Naive thymus-derived CD8-positive, alpha-beta T cell (primary cell): ENCODE measurements around the gene PIGZ. TPM values are rescaled to one million over a fixed set of nuclear protein-coding genes. Genes with fewer than 3 reads are reported as not detected.

Source experiments
- ATAC-seq, 2 donors: fragments of 150-1000 bp; cut with Tn5 transposase in 1 of 2; sonication (Bioruptor Pico), chemical (Tn5 transposase) in 1 of 2; 1 replicate in 1 of 2; 2 replicates in 1 of 2; pipeline ENCODE4 v1.10.0; 2021; ENCODE audit warnings: mild to moderate bottlenecking in 2 of 2, moderate library complexity in 2 of 2
- POLR2A ChIA-PET: fragments of 350-600 bp; sonication (Branson Sonifier 250); formaldehyde crosslinking; loops from one replicate; lab custom pipeline; 2021; ENCODE audit warnings: antibody characterized with exemption; lab: Charles Lee
- DNase-seq, 10 donors: peaks; one replicate each; pipeline versions ENCODE4 v3.0.0 to v3.0.0-alpha.2; 2020 to 2022
- H3K27ac Mint-ChIP-seq, 10 donors: one replicate each; pipeline ENCODE4 v1.8.0; 2020 to 2022; ENCODE audit warnings: mild to moderate bottlenecking in 10 of 10, mixed read lengths in 10 of 10, moderate library complexity in 4 of 10, inconsistent platforms in 1 of 10
- H3K27me3 Mint-ChIP-seq, 5 donors: one replicate each; pipeline ENCODE4 v1.8.0; 2021 to 2022; ENCODE audit warnings: mixed read lengths in 5 of 5
- H3K36me3 Mint-ChIP-seq, 3 donors: one replicate each; pipeline ENCODE4 v1.8.0; 2020 to 2022; ENCODE audit warnings: mixed read lengths in 3 of 3, mild to moderate bottlenecking in 2 of 3, inconsistent platforms in 1 of 3
- H3K4me1 Mint-ChIP-seq, 4 donors: one replicate each; pipeline ENCODE4 v1.8.0; 2021 to 2022; ENCODE audit warnings: mixed read lengths in 4 of 4
- H3K4me3 Mint-ChIP-seq, 10 donors: one replicate each; pipeline ENCODE4 v1.8.0; 2020 to 2022; ENCODE audit warnings: mild to moderate bottlenecking in 10 of 10, mixed read lengths in 10 of 10, moderate library complexity in 6 of 10, inconsistent platforms in 1 of 10
- H3K9me3 Mint-ChIP-seq, 9 donors: one replicate each; pipeline ENCODE4 v1.8.0; 2020 to 2022; ENCODE audit warnings: mixed read lengths in 9 of 9, mild to moderate bottlenecking in 3 of 9, inconsistent platforms in 1 of 9, moderate library complexity in 1 of 9
- polyA plus RNA-seq, 3 donors: library from polyadenylated mRNA; unstranded; fragments of 300-500 nt; fragmentation: Illumina TruSeq; gene quantifications; one replicate each; pipeline ENCODE4 v1.2.3, GENCODE V29; 2021
- total RNA-seq, 8 experiments: library from RNA in 2 of 8; stranded (reverse) in 2 of 8; gene quantifications; one replicate each; pipeline ENCODE4 v1.2.3 and lab custom pipeline; 2021 to 2026

The PIGZ gene
- total and polyA plus RNA-seq, 5 experiments from 2014 or later = 0.13 to 0.55 (median 0.26) TPM; not detected in 1

- DNase-seq = no peak
- Mint-ChIP-seq H3K27ac (peak overlapping the region in 1 of 10 donors; percentile 34), H3K9me3 (peaks cover 0 to 6% (median 0%) of the 10 kb centered on the region in 9 donors), H3K4me3 (no peak overlapping the region), H3K36me3 (peaks cover 9 to 41% (median 26%) of the 10 kb centered on the region in 3 donors), H3K4me1 (peaks cover 0 to 2% (median 2%) of the 10 kb centered on the region in 4 donors), H3K27me3 (no peaks in the 10 kb centered on the region)
- no peak for ATAC-seq
- POLR2A ChIA-PET = interaction anchor here (0.5 kb wide), 1 partner anchor 25 kb away, joined by 3 read pairs; no protein-coding TSS in a partner anchor
Measured at GRCh38 chr3:196914866-196915265, 53.8 kb downstream of the PIGZ start.

DNA sequence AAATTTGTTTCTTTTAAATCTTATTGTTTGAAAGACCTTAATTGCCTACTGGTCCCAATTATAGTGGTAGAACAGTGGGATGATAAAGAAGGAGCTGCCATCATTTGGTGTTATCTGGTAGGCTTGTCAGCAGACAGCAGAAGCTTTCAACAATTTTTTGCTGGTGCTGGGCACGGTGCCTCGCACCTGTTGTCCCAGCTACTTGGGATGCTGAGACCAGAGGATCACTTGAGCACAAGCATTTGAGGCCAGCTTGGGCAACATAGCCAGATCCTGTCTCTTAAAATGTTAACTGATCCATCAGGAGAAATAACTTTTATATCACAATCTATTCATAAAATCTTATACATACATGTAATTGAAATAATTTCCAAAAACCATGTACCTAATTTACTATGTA, 64.9 kb downstream of the PIGZ start:
- ATAC-seq (no peak), DNase-seq (no peak)
- POLR2A ChIA-PET = no interaction called here
- peaks cover 0 to 7% (median 0%) of the 10 kb centered on the region in 4 donors for H3K4me1 Mint-ChIP-seq
- H3K36me3 Mint-ChIP-seq = peaks cover 8 to 84% (median 35%) of the 10 kb centered on the region in 3 donors
- no peaks in the 10 kb centered on the region for H3K9me3 Mint-ChIP-seq
- H3K4me3 Mint-ChIP-seq = no peak overlapping the region
- H3K27me3 Mint-ChIP-seq = no peaks in the 10 kb centered on the region
- peak overlapping the region in 2 of 10 donors; percentile 29 to 31 for H3K27ac Mint-ChIP-seq

- H3K4me1 Mint-ChIP-seq = peaks cover 0 to 10% (median 3%) of the 10 kb centered on the region in 4 donors
Measured at GRCh38 chr3:196902296-196902695, 66.3 kb downstream of the PIGZ start.

DNA sequence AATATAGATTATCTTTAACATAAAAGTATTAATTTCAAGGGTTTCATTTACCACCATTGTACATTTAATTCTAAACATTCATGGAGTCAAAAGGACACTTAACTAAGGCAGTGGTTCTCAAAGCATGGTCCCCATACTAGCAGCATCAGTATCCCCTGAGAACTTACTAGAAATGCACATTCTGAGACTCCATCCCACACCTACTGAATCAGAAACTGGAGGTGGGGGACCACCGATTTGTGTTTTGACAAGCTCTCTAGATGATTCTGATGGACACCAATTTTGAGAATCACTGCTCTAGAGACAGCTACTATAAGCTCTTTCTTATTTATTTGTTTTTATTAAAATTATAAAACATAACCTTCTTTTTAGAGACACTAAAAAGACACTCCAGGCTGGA, 66.9 kb downstream of the PIGZ start:
- Mint-ChIP-seq H3K27me3 (no peaks in the 10 kb centered on the region), H3K4me3 (no peak overlapping the region), H3K4me1 (peaks cover 0 to 10% (median 6%) of the 10 kb centered on the region in 4 donors), H3K27ac (no peak overlapping the region), H3K9me3 (no peaks in the 10 kb centered on the region), H3K36me3 (peaks cover 6 to 74% (median 31%) of the 10 kb centered on the region in 3 donors)
- DNase-seq (no peak), ATAC-seq (no peak)
- POLR2A ChIA-PET = no interaction called here

More at GRCh38 chr3:196902296-196902695, 66.3 kb downstream of the PIGZ start:
- no peak overlapping the region for H3K4me3 Mint-ChIP-seq
- H3K27me3 Mint-ChIP-seq = no peaks in the 10 kb centered on the region
- H3K36me3 Mint-ChIP-seq = peaks cover 8 to 79% (median 33%) of the 10 kb centered on the region in 3 donors
- no peak for ATAC-seq
- no peak overlapping the region for H3K27ac Mint-ChIP-seq
- no peak for DNase-seq
- no peaks in the 10 kb centered on the region for H3K9me3 Mint-ChIP-seq
- POLR2A ChIA-PET = no interaction called here

Other genes with a start within 250 kb of the PIGZ start
- gene PAK2, start 229.0 kb downstream of the PIGZ start, total RNA-seq = 10 to 100 TPM; 76.6 to 81.0 TPM
- gene PAK2, start 229.0 kb downstream of the PIGZ start, polyA plus RNA-seq = 10 to 100 TPM; 28.4 to 30.3 (median 30.1) TPM
- gene SENP5, start 100.9 kb downstream of the PIGZ start, total RNA-seq = 10 to 100 TPM; 42.4 to 43.2 TPM
- 1 to 10 TPM; 5.4 to 8.2 (median 8.0) TPM for gene SENP5, start 100.9 kb downstream of the PIGZ start, polyA plus RNA-seq
- gene NCBP2, start 26.3 kb downstream of the PIGZ start, total RNA-seq = 10 to 100 TPM; 80.5 to 86.4 TPM
- 10 to 100 TPM; 54.9 to 87.0 (median 70.8) TPM for gene NCBP2, start 26.3 kb downstream of the PIGZ start, polyA plus RNA-seq
- gene MELTF, start 61.0 kb upstream of the PIGZ start, total RNA-seq = 1 to 10 TPM in 1 of 2 experiments, under 1 TPM in 1; 0.36 to 1.2 TPM
- under 1 TPM in 1 of 3 donors, not detected in 2; 0.12 TPM for gene MELTF, start 61.0 kb upstream of the PIGZ start, polyA plus RNA-seq